GM21576 (cell line): ENCODE measurements around the gene UBE2M.

Experiments used
- ATAC-seq: cut with Tn5 transposase; IDR thresholded peaks from one replicate; pipeline ENCODE4 v1.9.1; 2021; ENCODE audit warnings: mild to moderate bottlenecking, moderate library complexity; ENCODE audit not compliant: unreplicated experiment

The UBE2M gene

DNA sequence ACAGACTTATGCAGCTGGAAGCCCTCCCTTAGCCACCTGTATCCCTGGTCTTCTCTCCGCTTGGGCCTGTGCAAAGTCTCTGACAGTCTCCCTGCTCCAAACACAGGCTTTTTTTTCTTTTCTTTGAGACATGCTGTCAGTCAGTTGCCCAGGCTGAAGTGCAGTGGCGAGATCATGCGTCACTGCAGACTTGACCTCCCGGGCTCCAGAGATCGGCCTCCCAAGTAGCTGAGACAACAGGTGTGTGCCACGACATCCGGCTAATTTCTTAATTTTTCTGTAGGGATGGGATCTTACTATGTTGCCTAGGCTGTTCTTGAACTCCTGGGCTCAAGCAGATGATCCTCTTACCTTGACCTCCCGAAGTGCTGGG is 13.2 kb upstream of the UBE2M start:
- ATAC-seq: no peak

DNA sequence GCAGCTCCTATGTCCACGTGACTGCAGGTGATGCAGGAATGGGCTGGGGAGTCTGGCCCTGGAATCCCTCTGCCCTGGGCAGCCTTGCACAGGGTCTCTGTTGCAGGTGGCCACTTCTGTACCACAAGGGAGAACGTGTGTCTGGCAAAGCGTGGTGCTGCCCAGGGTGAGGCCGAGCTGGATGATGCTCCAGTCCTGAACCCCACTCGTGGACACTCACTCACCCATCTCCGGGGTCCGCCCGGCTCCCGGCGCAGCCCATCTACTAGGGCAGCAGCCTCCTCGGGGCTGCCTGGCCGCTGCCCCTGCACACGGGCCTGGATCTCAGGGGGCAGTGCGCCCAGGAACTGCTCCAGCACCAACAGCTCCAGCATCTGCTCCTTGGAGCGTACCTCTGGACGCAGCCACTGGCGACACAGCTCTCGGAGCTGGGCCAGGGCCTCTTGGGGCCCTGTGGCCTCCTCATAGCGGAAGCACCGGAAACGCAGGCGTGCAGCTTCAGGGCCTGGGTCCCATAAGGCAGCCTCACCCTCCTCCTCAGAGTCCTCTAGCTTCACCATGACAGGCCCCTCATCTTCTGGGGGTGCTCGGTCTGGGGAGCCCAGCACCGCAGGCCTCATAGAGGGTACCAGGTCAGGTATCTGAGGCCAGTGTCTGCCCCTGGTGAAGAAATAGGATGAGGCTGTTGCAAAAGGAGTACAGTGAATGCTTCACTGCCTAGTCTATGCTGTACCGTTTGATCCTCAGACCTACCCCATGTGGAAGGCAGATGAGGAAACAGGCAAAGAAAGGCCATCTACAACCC is 12.6 kb upstream of the UBE2M start:
- ATAC-seq: no peak

DNA sequence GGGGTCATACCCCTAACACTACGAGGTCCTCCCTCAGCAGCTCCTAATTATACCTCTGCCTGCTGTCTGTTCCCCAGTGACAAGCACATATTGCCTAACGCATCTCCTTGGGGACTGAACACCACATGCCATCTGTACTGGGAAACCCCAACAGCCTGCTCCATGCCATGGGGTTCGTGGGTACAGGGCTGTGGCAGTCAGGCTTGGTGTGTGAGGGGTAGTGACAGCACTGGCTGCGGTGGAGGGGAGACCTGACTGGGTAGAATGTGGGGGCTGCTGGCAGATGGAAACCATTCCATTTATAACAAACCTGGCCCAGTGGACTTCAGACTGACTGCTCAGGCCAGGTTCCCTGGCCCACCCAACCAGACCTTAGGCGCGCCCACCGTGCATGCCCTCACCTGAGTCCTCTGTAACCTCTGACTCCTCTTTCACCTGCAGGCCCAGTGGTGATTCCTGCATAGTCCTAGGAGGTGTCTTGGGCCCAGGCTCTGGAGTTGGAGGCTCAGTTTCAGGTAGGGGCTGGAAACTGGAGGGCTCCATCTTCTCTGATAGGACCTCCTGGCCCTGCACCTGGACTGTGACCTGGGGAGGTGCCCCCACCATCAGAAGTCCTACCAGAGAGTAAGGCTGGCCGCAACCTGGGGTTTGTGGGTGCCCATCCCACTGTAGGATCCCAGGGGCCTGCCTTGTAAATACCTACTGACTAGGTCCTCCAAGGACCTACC is 11.7 kb upstream of the UBE2M start:
- ATAC-seq: no peak

DNA sequence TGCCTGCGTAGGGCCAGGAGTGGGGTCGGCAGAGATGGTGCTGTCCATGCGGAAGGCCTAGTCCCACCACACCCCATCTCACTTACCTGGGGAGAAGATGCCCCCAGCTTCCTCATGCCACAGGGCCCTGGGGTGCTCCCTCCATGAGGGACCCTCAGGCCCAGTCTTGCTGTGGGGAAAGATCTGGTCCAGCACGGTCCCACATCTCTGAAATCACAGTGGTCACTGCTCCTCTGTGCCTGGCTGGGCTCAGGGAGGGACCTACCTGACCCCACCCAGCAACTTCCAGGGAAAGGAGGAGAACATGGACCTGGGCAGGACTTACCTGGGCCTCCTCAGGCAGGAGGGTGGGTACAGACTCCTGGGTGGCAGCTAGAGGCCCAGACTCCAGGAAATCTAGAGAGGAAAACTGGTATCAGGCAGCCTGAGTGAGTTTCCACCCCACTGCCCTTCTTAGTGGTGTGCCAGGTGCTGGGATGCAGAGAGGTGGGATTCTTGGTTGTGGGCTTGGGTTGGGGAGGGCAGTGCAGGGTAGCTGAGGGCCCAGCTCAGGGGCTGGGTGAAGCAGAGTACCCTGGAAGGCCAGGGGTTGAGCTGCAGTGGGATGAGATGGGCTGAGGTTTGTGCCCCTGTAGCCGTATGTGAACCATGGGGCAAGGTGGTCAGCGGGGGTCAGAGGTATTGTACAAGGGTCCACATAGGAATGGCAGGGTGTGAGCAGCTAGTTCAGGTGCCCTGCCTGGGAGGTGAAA is 11.0 kb upstream of the UBE2M start:
- ATAC-seq: no peak

DNA sequence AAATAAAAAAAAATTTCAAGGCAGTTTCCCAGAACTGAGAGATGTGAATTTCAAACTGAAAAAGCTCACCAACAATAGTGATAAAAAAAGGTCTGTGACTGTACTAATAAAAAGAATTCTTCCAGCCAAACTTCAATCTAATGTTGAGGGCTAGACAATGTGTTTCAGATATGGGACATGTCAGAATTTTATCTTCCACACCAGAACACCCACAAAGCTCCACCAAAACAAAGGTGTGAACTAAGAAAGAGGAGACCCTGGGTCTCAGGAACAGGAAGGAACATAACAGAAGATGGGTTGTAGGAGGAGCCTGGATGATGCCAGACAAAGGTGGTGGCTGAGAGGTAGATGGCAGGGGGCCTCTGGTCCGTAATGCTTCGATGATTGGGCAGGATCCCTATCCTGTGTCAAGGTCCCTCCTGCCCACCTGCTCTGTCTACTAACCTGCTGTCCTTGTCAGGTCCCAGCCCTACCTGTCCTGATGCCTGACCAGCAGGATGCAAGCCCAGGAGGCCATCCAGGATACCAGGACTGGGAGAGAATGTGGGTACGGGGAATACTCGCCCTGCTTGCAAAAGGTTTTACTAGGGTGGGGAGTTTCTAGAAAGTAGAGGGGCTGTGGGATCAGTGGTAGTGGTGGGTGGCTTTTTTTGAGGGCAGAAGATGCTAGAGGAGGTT is 10.2 kb upstream of the UBE2M start:
- no peak for ATAC-seq

DNA sequence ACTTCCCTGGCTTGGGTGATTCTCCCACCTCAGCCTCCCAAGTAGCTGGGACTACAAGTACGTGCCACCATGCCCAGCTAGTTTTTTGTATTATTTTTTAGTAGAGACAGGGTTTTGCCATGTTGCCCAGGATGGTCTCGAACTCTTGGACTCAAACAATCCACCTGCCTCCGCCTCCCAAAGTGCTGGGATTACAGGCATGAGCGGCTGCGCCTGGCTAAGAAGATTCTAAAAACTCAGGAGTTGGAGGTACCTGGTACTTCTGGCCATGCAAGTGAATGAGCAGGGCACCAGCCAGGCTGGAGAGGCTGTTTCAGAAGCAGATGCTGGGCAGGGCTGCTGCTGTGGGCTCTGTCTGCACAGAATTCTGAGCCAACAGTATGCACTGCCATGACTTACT is 8.6 kb upstream of the UBE2M start:
- ATAC-seq: no peak

DNA sequence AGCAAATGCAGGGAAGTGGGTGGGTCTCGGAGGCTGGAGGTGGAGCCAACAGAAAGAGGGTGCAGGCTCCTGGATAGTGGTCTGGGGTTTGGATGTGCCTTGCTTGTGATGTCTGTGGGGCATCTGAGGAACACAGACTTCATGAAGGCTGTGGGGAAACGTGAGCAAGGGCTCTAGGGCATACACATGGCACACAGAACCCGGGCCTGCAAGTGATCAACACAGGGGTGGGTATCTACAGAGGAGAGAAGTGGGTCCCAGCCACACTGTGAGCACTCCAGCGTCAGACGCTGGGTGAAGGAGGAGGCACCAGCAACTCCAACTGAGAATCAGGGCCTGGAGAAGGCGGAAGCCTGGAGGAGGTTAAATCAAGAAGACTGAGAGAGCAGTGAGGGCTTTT is 5.4 kb upstream of the UBE2M start:
- no peak for ATAC-seq

DNA sequence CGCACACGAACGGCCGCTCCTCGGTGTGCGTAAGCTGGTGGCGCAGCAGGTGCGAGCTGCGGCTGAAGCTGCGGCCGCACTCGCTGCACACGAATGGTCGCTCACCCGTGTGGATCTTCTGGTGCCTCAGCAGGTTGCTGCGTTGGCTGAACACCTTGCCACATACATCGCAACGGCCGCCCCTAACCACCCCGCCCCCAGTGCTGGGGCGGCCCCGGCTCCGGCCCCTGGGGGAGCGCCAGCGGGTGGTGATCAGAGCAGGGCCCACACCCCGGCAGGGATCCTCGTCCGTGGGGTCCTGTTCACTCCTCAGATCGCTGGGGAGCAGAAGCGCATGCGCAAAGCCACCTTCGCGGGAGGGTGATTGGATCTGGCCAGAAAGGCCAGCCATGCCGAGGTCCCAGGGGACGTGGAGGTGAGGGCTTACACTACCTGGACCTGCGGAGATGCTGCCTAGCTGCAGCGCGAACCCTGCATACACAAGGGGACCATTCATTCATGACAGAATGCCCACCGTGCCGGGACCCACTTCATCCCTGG is 4.7 kb upstream of the UBE2M start:
- no peak for ATAC-seq

DNA sequence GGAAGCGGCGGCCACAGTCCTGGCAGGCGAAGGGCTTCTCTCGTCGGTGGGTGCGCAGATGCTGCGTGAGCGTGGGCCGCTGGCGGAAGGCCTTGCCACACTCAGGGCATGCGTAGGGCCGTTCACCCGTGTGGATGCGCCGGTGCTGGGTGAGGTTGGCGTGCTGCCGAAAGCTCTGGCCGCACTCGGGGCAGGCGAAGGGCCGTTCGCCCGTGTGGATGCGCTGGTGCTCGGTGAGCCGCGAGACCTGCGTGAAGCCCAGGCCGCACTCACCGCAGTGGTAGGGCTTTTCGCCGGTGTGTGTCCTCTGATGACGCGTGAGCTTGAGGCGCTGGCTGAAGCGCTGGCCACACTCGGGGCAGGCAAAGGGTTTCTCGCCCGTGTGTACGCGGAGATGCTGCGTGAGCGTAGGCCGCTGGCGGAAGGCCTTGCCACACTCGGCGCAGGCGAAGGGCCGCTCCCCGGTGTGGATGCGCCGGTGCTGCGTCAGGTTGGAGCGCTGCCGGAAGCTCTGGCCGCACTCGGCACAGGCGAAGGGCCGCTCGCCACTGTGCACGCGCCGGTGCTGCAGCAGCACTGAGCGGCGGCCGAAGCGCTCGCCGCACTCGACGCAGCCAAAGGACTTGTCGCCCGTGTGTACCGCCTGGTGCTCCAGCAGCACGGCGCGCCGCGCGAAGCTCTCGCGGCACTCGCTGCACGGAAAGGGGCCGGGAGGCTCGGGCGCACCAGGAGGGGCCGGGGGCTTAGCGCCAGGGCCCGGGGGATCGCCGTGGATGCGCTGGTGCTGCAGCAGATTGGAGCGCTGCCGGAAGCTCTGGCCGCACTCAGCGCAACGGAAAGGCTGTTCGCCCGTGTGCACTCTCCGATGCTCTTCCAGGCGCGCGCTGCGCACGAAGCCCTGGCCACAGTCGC is 4.0 kb upstream of the UBE2M start:
- no peak for ATAC-seq

DNA sequence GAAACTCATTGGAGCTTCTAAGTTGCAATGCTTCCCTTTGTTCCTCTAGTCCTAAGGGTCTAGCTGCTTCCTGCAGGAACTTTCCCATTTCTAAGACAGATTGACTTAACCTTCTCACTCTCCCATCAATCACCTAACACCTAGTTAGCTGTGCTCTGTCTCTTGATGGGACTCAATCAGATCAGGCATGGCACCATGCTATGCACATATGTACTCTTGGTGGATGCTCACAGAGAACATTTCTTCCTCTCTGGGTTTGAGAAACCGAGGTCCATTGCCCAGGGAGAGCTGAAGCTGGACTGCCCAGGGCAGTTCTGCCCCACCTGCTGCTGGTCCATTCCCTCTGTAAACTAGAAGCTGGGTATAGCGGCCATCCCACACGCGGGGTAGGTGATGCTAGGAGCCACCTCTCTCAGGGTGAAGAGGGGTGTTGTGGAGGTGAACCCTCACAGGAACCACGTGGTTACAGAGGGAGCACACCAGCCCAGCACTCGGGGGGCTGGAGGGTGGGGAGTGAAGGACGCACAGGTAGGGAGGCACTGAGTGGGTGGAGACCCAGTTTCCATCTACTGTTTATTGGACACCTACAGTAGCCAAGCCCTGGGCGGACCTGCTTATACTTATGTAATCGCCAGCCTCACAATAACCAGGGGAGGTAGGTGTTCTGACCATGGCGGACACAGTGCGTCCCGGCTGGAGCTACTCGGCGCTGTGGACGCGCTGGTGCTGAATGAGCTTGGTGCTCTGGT is 3.1 kb upstream of the UBE2M start:
- no peak for ATAC-seq

DNA sequence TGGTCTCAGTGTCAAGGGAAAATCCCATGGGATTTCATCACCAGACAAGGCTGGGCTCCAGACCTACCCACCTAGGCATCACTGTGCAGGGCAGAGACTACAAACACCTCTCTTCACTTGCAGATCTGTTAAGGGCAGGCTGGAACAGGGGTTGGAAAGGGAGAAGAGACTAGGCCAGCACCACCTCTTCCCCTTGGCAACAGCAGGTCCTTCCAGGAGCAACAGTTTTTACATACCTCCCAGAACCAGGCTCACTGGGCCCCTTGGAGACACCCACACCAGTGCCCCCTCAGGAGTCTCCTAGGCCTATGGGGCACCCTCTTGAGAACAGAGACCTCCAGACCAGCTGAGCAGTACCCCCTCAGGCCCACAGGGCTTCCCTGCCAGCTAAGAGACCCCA is 2.5 kb upstream of the UBE2M start:
- ATAC-seq: no peak

DNA sequence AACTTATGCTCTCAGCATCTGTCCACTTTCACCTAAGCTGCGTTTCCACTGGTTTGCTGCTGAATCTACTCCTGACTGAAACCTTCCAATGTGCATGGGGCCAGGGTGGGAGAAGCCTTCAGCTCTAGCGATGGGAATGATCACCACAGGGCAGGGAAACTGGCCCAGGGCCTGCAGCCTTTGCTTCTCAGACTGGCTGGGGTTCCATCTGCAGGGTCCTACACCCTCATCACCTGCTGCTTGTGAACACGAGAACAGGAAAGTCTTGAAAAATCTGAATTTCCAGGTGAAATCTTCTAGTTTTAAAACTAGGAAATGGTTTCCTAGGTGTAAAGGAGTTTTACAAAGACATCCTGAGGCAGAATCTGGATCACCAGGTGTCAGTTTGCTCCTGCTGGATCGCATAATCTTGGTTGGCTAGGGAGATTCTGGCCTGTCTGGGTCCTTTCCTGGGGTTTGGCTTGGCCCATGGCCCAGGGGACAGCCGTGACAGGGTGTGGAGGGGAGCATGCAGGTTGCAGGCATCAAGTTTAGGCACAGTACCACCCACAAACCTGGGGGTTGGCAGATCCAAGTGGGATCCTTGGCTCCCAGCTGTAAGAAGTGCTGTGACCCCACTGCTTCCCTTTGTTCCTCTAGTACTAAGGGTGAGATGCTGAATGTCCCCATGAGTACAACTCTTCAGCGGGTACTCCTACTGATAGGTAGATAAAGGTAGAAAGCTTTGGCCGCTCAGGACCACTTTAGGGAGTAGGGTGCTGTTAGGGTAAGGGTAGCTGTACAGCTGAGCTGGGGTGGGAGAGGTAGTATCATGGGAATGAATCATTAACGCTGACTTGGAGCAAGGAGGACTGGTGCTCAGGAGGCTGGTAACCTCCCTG is 1.8 kb upstream of the UBE2M start:
- ATAC-seq: no peak

DNA sequence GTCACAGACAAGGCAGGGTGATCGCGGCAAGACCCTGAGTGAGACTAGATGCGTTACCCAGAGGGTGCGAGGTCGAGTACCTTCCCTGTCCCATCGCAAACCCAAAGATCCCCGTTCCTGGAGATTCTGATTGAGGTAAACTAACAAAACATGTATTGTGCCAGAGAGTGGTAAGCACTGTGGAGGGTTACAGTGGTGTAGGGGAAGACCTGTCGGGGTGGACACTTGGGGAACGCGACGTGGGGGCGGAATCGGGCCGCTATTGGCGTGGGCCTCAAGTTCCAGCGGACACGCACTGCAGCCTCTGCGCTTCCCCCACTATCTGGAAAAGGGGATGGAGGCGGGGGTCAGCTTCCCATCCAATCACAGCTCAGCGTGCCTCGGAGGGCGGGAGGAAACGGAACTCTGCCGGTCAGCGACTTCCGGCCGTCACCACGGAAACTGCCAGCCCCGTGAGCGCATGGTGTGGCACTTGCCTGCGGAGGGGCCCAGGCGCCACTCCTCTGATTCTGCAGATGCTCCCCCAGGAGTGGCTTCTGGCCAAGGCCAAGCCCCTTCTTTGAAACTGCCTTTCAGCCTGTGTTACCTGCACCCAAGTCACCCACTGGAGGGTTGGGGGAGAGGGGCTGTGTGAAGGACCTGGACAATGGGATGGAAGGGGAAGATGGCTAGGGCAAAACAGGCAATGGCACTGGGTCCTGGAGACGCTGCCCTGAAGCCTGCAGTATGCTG is 1.0 kb upstream of the UBE2M start:
- no peak for ATAC-seq

DNA sequence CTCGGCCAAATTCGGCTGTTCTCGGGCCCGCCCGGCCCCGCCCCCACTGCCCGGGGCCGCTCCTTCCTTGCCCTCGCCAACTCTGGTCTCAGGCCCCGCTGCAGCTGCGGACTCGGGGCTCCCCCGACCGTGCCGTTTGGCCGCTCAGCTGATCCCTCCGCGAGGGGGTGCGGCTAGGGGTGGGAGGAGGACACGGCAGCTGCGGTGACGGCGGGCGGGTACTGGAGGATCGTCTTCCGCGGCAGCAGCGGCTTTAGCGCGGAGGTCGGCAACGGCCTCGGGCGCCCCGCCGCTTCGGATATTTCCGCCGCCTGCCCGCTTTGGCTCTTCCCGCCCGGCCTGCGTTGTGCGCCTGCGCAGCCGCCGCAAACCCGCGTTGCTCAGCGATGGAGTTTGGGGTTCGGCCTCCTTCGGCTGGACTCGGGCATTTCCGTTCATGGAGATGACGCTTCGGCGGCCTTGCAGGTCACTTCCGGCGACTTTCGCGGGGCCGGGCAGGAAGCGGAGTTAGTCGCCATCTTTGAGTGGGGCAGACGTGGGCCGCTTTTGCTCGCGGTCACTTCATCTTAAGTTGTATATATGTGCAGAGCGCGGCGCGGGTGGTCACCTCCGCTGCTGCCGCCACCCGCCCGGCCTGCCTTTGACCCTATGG is 338 bp upstream of the UBE2M start:
- ATAC-seq: peak; percentile 47

DNA sequence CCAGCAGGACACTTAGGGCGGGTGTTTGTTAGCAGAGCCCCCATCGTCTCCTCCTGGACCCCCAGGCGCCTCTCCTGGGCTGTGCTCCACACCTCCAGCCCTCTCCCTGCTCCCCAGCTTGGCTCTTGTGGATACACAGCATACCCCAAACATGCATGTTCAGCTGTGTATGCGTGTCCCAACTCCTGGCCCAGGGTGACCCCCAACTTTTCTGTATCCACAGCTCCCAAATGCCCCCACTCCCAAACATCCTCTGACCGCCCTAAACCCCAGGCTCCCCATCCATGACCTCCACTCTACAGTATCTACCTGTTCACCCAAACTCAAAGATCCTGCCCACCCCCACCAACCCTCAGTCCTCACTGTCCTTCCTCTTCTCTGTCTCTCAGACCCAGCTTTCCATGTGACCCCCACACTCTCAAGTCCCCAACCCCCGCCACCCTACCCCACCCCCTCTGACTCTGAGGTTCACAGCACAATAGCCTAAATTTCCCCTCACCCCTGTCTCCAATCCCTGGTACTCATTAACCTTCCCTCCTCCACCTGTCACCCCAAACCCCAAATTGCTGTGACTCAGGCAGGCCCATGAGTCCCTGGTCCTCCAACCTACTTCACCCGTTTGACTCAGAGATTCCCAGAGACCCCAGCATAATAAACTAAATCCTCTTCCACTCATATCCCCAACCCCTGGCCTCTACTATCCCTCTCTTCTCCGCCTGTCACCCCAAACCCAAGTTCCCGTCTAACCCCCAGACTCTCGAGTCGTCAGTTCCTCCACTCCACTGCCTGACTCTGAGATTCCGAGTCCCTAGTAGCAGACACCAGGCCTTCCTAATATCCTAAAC is 968 bp downstream of the UBE2M start:
- ATAC-seq: no peak

DNA sequence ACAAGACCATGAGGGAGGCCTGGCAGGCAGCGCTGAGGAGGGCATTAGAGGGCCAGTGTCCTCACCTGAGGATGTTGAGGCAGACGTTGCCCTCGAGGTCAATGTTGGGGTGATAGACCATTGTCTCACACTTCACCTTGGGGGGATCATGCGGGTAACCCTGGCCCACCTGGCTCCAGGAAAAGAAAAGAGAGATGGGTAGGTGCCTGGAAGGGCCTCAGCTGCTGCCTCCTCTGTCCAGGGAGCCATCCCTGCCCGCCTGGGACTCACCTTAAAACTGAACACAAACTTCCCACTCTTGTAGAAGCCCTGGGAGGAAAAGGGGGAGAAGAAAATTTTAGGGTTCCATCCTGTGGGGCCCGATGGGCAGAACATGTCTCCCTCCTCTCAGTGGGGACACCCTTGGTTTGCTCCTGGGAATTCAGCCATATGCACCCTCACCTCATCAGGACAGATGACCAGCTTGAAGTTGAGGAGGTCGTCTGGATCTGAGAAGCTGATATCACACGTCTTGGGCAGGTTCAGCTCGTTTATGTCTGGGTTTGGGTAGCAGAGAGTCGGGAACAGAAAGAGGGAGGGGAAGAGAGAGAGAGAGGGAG is 1.7 kb downstream of the UBE2M start:
- ATAC-seq: no peak
